SHP77 (cell line): ENCODE results near the gene ZNF688.
"Not testable (repeated sequence)": the region's sequence is repeated elsewhere in the genome, so short reads cannot be mapped to it uniquely, and the experiment has no call there.

Experiments used
- DNase-seq, 2 experiments: peaks; one replicate each; lab custom pipeline; 2025; lab: John Stamatoyannopoulos, UW

Gene ZNF688

DNA sequence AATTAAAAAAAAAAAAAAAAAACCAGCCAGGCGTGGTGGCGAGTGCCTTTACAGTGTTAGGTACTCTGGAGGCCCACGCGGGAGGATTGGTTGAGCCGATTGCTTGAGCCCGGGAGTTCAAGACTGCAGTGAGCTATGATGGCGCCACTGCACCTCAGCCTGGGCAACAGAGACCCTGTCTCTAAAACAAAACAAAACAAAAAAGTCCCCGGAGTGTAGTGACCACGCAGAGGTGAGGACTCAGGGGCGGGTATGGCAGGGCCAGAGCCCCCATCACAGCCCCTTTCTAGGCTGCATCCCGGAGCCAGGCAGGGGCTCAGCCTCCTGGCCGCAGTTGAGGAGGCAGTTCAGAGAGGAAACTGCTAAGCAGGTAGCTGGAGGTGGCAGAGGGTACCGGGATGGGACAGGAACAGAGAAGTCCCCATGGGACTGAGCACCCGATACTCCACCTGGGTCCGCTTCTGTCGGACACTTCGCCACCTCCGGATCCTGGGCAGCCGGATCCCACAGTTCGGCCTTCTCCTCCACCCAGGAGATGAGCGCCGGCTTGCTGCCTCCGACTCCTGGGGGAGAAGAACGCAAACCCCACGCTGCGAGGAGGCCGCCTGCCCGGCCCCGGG, 37.7 kb downstream of the ZNF688 start:
- no peak for DNase-seq

DNA sequence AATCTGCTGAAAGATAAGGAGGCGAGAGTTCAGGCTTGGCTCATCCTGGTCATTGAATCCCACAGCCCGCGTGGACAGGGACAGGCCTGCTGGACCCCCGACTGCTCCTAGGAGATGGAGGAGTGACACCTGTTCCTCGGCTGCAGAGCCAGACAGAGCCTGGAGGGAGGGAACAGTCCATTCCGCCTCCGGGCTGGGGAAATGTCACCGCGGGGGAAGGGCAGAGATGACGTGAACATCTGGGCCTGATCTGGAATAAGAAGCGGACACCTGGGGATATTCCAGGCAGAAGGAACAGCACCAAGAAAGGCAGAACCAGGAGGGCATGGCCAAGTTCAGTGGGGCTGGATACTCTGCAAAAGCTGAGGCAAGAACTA, 38.4 kb downstream of the ZNF688 start:
- no peak for DNase-seq

DNA sequence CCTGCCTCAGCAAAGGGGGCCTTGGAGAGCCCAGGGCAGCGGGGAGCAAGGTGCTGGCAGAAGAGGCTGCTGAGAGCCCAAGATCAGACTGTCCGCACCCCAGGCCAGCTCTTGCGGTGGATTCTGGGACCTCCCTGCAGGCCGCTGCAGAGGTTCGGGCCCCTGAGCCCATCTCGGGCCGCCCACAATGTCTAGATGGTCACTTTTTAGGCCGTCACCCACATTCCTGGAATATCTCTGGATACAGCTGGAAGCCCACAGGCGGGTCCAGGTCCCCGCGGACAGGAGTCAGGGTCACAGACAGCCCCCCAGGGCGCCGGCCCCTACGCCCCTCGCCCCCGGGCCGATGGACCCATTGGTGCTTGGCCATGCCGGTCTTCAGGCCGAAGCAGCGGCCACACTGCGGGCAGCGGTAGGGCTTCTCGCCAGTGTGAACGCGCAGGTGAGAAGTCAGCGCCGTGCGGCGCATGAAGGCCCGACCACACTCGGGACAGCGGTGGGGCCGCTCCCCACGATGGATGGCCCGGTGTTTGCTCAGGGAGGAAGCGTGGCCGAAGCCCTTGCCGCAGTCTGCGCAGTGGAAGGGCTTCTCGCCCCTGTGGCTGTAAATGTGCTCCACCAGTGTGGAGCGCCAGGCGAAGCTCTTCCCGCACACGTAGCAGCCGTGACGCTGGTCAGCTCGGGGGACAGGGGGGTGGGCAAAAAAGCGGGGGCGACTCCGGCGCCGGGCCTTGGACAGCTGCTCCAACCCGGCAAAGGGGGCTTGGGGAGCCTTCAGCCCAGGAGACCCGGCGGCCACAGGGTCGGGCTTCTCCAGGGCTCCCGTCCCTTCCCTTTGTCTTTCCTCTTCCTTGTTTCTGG, 39.0 kb downstream of the ZNF688 start:
- no peak for DNase-seq

DNA sequence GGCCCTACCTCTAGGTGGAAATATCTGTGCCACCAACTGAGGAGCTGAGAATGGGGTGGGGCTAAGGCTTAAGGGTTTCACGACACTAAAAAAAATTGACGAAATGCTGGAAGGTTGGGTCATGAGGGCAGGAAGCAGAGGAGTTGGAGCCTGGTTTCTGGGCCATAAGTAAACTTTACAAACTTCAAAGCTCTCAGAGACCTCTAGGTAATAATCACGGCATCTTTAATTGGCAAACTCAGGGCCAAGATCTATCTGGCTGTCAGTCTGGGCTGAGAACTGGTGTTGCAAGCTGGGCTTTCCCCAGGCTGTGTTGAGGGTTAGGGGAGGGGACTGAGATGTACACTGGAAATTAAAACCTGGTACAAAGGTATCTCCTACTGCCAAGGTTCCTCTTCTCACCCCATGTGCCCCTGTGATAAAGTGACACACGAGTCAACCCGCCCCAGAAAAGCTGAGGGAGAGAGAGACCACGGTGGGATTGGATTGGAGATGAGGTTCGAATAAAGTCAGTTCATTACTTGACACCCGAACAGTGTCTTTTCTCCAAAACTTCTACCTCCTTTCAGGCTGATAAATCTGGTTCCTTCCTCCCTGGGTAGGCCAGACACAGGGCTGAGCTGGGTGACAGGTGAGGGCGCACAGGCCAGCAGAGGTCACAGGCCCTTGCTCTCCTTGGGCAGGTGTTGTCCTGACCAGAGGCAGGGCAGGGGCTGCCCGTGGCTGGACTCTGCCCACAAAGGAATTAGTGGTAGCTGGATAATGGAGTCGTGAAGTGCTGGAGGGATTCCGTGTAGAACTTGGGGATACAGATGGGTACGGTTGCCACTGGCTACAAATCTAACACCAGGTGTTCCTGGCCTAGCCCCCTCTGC, 41.1 kb downstream of the ZNF688 start:
- DNase-seq, result no peak

DNA sequence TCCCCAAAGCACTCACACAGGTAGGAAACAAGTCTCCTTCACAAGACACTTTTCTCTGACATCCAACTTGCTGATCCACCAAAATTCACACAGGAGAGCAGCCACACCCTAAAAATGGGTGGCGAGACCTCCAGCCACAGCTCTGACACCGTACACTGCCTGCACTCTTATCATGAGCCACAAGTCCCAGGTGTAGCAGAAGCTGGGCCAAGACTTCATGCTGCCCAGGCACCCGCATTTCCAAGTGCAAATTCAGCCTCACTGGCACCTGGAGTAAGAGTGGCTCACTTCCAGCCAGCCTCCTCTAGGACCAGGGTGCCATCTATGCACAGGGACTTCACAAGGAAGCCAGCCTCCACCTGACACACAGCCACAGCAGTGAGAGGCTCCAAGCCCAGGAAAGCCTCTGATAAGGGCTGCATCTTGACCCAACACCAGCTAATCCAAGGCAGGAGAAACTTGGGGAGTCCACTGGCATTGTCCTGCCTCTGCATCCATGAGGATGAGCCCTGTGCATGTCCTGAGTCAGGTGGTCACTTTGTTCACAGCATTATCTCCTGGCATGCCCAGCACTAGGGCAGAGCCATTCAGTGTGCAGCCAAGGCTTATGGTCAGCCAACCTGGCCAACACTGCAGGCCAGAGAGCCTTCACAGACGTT, 42.6 kb downstream of the ZNF688 start:
- DNase-seq, result no peak

DNA sequence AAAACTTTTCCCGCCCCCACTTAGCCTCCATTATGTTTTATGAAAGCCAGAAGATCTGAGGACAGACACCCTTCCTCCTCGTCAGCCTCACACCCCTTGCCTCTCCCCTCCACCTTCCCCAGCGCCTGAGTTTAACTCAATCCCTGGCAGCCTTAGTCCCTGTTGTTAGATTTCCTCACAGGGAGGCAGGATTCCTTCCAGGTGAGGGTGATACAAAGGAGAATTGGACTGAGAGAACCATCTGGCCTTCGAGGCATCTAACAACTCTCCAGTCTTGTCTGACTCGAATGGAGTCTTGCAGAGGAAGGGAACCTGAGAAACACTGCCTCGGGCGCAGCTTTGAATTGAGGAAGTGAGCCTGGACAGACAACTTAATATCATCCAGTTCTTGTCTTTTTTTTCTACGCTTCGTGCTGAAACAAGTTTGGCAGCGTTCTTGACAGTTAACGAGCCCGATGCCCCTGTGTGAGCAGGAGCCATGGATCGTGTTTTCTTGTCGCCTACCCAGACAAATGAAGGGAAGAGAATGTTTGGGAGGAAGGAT, 43.8 kb downstream of the ZNF688 start:
- DNase-seq, result no peak

DNA sequence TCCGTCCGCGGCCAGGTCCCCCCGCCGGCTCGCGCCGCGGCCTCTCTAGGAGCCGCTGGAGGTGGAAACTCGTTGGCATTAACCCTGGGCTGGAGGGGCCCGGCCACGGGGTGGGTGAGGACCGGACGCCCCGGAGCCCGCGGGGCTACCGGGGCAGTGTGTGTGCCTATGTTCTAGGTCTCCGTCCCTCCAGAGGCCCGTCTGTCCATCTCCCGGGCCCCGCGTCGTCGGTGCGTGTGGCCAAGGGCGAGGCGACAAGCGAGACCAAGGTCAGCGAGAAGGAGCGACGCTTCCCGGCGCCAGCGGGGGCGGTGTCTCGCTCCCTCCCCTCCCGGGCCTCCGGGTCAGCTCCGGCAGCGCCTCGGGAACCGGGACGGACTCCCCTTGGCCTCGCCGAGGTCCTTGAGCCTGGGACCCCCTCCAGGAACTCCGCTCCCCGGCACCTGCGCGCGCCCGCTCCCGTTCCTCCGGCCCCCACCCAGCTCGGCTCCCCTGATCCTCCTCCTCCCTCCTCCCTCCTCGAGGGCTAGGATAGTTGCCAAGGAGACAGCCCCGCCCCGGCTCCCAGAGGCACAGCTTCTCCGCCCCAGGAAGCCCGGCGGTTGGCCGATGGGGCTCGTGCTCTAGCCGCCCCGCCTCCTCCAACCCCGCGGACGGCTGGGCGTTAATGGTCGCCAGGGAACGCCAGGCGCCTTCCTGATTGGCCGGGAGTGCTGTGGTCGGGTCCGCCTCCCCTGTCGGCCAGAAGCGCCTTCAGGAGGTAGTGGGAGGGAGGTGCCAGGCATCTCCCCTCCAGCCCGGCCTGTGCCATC, 44.5 kb downstream of the ZNF688 start:
- peak; percentile 99 to 100 for DNase-seq

DNA sequence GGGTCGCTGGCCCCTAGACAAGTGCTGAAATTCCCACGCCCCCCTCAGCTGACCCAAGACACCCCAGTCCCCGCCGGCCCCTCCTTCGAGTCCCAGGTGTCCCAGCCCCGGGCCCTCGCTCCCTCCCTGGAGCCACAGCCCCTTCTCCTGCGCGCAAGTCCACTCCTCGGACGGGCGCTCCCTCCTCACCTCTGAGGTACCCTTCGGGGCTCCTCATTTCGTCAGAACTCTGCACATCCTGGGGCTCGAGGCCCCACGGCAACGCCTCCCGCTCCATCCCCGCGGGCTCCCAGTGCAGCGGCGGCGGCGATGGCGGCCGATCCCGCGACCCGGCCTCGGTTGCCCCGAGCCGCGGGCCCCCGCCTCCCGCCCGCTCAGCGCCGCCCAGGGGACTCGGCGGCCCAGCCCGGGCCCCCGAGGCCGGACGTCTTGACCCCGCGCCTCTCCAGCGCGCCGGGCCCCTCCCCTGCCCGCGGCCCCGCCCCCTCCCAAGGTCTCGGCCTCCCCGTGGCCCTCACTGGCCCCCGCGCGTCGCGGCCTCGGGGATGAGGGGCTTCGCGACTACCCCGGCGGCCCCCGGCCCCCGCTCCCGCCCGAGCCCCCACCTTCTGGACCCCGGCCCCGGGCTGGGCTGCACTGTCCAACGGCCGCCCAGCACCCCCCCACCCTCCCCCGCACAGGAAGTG, 45.2 kb downstream of the ZNF688 start, which contains the start of gene ZNF768:
Gene ZNF768, minus strand, starts transcription at position 430 of the 686 bp plus-strand sequence. Its CDS starts 153 bp downstream, at position 277.
- peak in 1 of 2 experiments; percentile 76 for DNase-seq

DNA sequence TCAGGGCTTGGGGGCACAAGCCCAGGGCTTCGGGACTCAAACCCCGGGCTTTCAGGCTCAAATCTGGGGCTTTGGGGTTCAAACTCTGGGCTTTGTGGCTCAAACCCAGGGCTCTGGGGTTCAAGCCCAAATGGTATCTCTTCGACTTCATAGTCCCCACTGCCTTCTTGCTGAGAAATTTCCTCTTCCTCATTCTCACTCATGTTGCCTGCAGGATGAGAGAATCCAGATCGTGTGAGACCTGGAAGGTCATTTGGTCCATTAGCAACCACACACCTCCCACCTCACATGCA, 45.7 kb downstream of the ZNF688 start:
- DNase-seq, result no peak

DNA sequence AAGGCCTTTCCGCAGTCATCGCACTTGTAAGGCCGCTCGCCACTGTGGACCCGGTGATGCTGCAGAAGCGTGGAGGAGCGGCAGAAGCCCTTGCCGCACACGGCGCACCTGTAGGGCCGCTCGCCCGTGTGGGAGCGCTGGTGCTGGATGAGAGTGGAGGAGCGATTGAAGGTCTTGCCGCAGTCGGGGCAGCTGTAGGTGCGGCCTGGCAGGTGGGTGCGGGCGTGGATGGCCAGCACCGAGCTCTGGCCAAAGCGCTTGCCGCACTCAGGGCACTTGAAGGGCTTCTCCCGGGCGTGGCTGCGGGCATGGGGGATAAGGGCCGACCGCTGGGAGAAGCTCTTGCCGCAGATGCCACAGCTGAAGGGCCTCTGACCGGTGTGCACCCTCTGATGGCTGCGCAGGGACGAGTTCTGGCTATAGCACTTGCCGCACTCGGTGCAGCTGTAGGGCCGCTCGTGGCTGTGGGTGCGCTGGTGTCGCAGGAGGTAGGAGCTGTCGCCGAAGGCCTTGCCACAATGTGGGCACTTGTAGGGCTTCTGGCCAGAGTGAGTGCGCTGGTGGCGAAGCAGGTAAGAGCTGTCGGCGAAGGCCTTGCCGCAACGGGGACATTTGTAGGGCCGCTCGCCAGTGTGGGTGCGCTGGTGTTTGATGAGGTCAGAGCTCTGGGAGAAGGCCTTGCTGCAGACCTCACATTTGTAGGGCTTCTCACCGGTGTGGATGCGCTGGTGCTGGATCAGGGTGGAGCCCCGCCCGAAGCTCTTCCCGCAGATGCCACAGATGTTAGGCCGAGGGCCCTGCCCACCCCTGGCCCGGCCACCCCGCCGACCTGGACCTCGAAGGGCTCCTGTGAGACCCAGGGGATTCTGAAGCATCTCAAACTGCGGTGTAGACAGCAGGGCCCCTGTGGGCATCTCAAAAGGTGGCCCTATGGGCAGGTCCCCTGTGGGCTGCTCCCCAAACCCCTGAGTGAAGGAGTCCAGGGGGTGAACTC, 46.6 kb downstream of the ZNF688 start:
- DNase-seq, result no peak

DNA sequence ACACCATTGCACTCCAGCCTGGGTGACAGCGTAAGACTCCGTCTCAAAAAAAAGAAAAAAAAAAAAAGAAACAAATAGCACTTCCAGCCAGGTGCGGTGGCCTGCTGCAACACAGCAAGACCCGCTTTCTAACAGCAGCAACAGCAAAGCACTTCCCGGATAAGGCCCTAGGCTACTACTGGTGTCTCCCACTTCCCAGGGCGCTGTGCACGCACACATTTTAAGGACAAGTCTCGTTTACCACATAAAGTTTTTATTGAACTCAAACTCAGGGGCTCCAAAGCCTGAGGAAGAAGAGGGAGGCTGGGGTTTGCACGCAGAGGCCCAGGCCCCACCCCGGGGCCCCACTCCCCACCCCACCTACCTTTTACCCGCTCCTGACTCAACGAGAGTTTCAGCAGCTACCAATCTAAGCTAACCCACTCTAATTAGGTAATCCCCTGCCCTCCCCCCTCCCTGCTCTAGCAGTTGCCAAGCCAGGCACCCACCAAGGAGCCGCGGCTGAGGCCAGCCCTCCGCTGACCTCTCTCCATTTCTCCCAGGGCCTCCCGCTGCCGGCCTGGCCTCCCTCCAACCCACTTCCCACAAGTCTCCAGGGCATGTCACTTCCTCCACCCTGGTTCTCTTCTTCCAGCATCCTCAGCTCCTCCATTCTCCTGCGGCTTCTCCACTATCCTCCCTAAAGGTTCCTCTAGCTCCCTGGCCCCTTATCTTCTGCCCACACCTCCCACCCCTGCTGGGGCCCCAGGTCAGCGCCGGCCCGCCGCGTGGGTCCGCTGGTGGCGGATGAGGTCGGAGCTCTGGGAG, 47.5 kb downstream of the ZNF688 start:
- no peak for DNase-seq

DNA sequence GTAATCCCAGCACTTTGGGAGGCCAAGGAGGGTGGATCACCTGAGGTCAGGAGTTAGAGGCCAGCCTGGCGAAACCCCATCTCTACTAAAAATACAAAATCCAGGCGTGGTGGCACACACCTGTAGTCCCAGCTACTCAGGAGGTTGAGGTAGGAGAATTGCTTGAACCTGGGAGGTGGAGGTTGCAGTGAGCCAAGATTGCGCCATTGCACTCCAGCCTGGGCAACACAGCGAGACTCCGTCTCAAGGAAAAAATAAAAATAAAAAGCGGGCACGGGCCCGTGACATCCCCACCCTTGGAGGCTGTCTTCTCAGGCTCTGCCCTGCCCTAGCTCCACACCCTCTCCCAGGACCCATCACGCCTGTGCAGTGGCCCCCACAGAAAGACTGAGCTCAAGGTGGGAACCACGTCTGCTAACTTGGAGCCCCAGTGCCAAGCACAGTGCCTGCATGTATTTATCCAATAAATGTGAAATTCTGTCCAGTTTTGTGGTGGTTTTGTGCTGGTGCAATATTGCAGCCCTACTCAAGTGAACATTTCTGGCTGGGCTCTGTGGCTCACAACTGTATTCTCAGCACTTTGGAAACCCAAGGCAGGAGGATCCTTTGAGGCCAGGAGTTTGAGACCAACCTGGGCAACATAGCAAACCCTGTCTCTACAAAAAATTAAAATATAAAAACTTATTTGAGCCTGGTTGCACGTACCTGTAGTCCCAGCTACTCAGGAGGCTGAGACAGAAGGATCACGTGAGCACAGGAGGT, 48.6 kb downstream of the ZNF688 start:
- DNase-seq, result not testable (repeated sequence)

DNA sequence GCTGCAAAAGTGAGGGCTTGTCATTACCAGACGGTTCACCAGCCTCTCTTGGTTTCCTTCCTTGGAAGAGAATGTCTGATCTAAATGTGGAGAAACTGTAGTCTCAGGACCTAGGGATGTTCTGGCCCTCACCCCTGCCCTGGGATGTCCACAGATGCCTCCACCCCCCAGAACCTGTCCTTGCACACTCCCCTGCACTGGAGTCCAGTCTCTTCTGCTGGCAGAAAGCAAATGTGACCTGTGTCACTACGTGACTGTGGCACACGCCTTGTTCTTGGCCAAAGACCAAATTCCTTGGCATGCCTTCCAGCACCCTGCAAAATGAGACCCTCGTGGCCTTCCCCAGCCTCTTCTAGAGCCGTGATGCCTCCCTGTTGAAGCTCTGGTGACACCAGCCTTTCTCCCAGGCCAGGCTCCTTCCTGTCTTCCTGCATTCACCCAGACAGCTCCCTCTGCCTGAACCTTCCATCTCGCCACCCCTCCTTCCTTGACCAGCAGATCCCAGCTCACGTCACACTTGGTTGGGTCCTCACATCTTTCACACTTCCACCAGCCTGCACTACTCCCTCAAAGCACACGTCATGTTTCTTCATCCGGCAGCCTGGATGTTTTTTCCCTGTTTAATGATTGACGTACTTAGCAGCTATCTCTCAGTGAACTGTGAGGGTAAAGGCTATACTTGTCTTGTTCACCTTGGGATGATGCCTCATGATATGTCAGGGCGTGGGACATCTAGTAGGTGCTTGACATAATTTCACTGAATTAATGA, 49.5 kb downstream of the ZNF688 start:
- no peak for DNase-seq

DNA sequence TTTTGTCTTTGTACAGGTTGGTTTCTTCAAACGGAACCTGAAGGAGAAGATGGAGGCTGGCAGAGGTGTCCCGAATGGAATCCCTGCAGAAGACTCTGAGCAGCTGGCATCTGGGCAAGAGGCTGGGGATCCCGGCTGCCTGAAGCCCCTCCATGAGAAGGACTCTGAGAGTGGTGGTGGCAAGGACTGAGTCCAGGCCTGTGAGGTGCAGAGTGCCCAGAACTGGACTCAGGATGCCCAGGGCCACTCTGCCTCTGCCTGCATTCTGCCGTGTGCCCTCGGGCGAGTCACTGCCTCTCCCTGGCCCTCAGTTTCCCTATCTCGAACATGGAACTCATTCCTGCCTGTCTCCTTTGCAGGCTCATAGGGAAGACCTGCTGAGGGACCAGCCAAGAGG, 50.0 kb downstream of the ZNF688 start:
- DNase-seq, result no peak
